ENCODE data around the gene CUL5.

GRCh38 chr11:108121274-108122155, 112.8 kb downstream of the CUL5 start, which contains the start of gene ACAT1:
- TF ChIP-seq CTCF (IDR thresholded peaks at IDR 0.05; ENCODE audit: low read length) (no peak), EZH2 (IDR thresholded peaks at IDR 0.05; ENCODE audit: borderline replicate concordance, low read length) (no peak)
